GM11168 (cell line): ENCODE results near the gene DENND5B.
"Not testable (repeated sequence)": the region's sequence is repeated elsewhere in the genome, so short reads cannot be mapped to it uniquely, and the experiment has no call there.

Experiments
- in situ Hi-C: fragments of 300-500 bp; cut with MboI; formaldehyde crosslinking; loops from one replicate; pipeline ENCODE4 v1.12.0; 2022; ENCODE audit warnings: low sequenced_read_pairs; ENCODE audit not compliant: unreplicated experiment

The DENND5B gene

GRCh38 chr12:31514912-31515311 lies 76.0 kb downstream of the DENND5B start:
- in situ Hi-C loops, result no loop called here

GRCh38 chr12:31510034-31510433 lies 80.9 kb downstream of the DENND5B start:
- in situ Hi-C loops, result no loop called here

GRCh38 chr12:31508436-31509150 lies 82.3 kb downstream of the DENND5B start:
- in situ Hi-C loops, result no loop called here

DNA sequence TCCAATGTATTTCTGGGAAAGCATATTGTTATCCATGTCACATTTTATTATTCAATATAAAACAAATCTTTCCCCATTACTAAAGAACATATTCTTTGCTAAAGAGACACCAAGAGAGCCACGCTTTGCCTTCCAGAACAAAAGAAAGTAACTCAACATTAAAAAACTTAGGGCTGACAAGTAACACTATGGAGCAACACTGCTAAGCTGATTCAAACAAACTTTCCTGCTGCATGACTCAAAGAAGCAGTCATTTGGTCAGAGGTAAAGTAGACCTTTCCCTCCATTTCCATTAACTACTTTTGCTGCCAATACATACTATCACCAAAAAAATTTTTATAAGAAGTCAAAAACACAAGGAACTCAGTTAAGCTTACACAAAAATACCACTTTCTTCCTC lies 83.0 kb downstream of the DENND5B start:
- in situ Hi-C loops, result no loop called here

DNA sequence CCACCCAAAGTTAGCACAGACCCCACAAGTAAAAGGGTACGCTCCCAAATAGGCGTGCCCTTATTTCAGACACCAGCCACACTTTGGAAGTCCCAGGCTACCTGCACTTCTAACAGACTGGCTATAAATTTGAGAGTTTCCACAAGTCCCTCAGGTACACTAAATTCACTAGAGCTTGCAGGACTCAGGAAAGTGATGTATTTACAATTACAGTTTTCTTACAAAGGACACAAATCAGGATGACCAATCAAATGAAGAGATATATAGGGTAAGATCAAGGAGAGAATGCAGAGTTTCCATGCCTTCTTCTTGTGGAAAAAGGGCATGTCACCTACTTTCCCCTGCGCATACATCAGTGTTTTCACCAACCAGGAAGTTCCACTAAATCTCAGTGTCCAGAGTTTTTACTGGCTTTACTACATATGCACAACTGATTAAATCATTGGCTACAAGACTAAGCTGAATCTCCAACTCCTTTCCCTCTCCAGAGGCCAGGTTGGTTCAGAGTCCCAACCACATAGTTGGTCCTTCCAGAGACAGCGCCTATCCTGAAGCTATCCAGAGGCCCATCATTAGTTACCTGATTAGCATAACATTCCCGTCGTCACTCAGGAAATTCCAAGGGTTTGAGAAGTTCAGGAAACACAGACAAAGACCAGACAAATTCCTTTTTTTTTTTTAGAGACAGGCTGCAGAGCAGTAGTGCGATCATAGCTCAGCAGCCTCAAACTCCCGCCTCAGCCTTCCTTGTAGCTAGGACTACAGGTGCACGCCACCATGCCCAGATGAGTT lies 84.2 kb downstream of the DENND5B start:
- in situ Hi-C loops, result no loop called here

DNA sequence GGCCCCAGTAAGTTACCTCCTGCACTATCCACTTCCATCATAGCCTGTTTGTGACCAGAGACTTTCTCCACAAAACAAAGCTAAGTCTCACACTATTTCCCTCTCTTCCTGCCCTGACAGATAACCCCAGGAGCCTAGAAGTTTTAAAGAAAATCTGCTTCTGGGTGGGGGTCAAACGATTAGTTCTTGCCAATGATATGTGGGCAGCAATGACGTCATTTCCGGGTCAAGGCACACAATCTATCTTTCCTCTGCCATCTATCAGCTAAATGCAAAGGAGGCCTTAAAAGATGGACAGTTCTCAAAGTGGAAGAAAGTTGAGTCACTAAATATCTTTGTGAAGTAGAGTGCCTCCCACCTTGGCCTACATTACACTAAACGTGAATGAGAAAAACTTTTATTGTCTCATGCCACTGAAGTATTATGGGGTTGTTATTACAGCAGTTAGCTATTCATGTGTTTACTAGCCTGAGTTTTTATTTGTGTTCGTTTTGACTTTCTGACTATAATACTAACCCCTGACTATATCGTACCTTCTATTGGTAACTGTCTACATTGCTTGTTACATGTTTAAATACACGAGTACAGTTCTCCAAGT lies 86.2 kb downstream of the DENND5B start:
- in situ Hi-C loops, result no loop called here

DNA sequence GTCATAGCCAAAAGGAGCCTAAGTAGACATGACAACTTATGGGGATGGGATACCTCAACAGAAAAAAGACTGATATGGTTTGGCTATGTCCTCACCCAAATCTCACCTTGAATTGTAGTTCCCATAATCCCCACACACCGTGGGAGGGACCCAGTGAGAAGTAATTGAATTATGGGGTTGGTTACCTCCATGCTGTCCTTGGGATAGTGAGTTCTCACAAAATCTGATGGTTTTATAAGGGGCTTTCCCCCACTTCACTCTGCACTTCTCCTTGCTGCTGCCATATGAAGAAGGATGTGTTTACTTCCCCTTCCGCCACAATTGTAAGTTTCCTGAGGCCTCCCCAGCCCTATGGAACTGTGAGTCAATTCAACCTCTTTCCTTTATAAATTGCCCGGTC lies 89.9 kb downstream of the DENND5B start:
- in situ Hi-C loops, result not testable (repeated sequence)

DNA sequence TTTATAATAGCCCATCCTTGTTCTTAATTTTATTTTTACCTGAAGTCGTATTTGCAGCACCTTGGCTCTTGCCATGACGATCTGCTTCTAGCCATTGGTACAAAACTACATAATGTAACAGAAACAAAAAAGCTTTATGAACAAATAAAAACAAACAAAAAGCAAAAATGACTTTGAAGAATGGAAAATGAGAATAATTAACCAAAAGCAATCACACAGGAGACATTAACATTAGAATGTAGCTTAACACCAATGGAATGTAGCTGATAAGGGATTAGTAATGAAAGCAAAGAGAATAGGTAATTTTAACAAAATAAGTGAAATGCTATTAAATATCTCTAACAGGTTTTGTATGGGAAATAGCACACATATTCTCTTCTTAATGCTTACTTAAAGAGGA lies 91.4 kb downstream of the DENND5B start:
- in situ Hi-C loops, result no loop called here

DNA sequence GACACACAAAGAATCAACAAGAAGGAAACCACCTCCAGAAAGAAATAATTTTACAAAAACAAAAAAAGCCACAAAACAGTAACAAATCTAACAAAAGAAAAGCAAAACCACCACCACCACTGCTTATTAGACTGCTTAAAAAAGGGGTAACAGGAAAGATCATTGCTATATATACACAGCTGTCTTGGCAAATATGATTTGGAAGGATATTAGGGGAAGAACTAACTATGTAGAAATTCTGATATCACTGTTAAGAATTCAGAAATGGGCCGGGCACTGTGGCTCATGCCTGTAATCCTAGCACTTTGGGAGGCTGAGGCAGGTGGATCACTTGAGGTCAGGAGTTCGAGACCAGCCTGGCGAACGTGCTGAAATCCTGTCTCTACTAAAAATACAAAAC lies 92.5 kb downstream of the DENND5B start:
- in situ Hi-C loops, result no loop called here

DNA sequence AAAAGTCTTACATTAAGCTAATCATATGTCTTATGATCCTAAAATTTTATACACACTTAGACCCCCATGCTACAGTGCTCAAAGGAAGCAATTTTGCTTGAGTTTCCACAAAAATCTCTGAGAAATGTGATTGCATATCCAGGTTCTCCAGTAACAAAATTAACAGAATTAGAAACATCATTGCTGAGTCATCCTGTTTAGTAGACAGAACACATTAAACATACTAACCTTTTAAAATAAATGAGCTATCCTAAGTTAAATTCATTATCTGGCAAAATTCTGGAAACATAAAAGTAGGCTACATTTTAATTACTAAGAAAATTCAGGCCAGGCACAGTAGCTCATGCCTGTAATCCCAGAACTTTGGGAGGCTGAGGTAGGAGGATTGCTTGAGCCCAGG lies 94.7 kb downstream of the DENND5B start:
- in situ Hi-C loops, result no loop called here

DNA sequence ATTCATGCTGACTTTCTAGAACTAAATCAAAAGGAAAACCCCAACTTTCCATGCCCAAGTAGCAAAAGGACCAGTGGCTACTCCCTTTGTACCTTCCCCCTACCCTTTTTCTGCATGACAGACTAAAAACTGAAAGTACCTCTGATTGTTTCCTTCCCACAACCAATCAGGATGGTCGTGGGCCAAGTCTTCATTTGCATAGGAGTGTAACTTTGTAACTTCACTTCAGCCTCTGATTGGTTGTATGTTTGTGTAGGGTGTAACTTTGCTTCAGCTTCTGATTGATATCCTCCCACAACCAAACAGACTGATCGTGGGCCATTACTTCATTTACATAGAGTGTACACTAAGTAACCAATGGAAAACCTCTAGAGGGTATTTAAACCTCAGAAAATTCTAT lies 96.5 kb downstream of the DENND5B start:
- in situ Hi-C loops, result no loop called here

DNA sequence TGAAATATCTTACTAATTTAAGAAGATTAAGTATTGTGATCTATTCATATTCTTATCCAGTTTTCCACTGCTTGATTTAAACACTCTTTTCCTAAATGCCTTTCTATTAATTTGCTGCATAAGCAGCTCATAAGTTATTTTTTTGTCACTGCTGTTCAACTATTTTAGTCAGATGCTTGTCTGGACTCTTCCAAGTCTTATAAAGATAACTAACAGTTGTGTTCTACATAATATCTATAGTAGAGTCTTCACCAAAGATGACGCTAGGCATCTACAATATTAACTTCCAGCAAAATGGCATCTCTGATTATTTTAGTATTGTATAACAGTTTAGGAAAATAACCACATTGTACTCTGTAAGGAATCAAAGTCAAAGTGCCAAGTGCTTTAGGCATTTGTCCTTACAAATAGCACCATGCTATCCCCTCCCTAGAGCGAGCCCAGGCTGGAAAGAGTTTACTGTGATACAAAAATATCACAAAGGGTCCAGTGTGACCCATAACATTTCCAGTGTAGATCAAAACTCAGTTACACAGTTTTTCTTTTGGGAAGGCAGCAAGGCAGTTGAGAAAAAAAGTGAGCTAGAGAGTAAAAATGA lies 98.2 kb downstream of the DENND5B start:
- in situ Hi-C loops, result no loop called here

DNA sequence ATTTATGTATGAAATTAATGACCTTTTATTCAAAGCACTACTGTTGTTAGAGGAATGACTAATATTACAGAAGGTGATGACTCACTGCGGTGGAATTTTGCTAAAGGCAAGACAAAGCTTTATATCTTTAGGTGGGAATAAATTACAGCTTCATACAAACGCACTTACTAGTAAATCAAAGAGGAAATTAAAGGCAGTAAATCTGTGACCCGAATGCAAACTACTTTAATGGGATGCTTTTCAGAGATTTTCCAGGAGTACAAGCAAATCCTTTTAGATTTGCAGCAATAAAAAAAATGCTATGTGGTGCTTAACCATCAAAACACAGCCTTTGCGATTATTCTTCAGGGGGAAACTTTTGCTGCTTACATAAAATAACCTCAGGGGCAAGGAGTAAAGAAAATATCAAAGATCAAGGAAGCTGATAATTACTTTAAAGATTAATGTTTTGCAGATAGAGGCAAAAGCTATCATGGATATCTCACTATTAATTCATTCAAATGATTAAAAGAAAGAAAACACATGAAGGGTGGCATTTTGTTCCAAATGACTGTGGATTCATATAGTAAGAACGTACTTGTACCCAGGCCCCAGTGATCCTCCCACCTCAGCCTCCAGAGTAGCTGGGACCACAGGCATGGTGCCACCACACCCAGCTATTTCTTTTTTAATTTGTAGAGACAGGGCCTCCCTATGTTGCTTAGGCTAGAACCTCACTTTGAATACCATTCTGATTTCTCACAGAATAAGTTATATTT lies 98.9 kb downstream of the DENND5B start:
- in situ Hi-C loops, result no loop called here

DNA sequence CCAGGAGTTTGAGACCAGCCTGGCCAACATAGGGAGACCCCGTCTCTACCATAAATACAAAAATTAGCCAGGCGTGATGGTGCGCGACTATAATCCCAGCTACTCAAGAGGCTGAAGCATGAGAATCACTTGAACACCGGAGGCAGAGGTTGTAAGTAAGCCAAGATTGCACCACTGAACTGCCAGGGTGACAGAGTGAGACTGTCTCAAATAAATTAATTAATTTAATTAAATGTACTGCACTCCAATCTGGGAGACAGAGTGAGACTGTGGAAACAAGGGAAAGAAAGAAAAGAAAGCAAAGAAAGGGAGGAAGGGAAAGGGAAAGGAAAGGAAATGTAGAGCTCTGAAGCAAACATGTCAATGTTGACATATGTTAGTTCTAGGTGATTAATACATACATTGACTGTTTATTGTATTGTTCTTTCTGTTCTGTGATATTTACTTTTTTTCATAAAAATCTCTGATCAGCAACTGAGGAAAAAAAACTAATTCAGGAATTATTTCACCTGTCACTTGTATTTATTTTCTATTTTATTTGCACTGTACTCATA lies 99.6 kb downstream of the DENND5B start:
- in situ Hi-C loops, result no loop called here

DNA sequence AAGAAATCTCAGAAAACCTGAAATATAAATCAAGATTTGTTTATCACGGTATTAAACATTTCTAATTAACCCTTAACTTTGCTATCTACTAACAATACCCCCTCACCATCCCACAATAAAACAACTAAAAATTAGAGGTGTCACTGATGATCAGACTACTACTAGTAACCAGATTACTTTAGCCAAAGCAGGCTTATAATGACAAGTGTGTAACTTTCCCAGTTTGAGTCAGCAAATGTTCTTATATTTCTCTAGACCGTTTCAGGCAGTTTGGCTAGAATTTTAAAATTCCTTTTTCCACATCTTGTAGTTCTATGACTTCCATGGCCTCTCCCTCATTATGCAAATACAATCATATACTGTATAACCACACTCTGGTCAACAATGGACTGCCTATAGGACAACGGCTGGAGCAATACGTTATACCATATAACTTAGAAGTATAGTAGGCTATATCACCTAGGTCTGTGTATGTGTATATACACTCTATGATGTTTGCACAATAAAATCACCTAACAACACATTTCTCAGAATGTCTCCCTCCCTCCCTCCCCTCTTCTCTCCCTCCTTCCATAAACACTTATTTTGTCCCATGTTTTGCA lies 102.1 kb downstream of the DENND5B start:
- in situ Hi-C loops, result no loop called here

DNA sequence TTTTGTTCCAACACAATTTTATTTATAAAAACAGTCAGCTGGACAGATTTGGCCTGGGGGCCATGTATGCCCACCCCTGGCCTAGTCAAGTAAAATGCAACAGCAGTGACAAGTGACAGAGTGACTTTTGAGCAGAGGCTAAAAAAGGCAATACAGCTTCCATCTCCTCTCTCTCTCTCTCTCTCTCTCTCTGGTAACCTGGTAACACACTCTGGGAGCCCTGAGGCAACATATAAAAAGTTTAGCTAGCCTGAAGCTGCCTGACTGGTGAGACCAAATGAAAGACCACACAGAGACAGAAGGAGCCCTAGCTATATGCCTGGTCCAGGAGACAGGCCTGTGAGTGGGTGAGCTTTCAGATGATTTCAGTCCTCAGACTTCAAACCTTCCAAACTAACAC lies 105.4 kb downstream of the DENND5B start:
- in situ Hi-C loops, result no loop called here

- in situ Hi-C loops, result no loop called here
Observed at GRCh38 chr12:31482816-31483215, 108.1 kb downstream of the DENND5B start.

DNA sequence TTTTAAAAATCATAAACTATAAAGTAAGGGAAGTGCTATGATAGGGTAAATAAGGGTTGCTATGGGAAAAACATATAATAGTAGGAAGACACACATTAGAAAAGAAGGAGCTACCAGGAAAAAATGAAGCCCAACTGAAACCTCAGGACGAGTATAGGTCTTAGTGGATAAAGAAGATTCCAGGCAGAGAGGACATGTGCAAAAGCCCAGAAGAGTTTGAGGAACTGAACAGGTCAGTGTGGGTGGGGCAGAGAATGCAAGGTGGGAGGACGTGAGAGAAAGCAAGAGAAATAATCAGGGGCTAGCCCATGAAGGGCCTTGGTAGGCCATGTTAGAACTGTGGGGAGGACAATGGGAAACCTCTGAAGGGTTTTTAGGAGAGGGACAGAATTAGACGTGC lies 109.5 kb downstream of the DENND5B start:
- in situ Hi-C loops, result no loop called here

DNA sequence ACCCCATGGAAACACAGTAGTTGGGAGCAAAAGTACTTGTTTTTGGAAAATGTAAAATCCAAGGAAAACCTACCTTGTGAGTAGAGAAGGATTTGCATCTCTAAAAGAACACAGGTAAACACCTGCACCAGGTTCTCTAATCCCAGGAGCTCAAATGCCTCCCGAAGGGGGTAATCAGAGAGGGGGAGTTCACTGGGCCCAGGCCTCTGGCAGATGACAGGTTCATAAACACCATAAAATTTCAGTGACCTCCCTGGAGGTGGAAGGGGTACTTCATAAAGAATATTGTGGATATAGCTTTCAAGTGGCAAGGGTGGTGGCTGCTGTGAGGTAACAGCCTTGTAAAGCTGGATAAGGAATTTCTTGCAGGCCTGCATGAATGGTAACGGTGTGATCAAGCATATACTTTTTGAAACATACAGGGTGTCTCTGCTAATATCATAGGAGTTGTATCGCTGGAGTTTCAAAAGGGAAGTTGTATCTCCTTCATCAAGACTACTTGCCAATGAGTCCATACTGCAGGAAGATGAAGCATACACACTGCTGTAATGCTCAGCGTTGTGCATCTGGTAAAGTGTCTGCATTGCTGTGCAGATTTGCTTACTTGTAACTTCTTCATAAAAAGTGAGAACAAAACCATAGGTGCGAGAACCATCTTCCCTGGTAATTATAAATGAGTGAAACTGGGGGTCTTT lies 111.3 kb downstream of the DENND5B start:
- in situ Hi-C loops, result no loop called here
